Panc1 (cell line): ENCODE data around the gene SMTNL2. TPM values are rescaled to one million over a fixed set of nuclear protein-coding genes. Genes with fewer than 3 reads are reported as not detected.

ENCODE experiments used
- ATAC-seq: fragments of 200-7000 bp; cut with Tn5 transposase; 2 replicates; pipeline ENCODE4 v1.9.1; 2020; ENCODE audit warnings: mild to moderate bottlenecking, moderate library complexity
- BruUV-seq: library from RNA; stranded (reverse); fragments of 400-500 nt; replicated peaks from 2 replicates; lab custom pipeline; 2021; lab: Mats Ljungman, UMichigan
- CTCF ChIA-PET: fragments of 300-600 bp; sonication (Branson Sonifier 250); formaldehyde crosslinking; loops from one replicate; lab custom pipeline; 2022; ENCODE audit warnings: antibody characterized with exemption; lab: Charles Lee
- POLR2A ChIA-PET: fragments of 300-600 bp; sonication (Branson Sonifier 250); formaldehyde crosslinking; loops from one replicate; lab custom pipeline; 2022; ENCODE audit warnings: antibody characterized with exemption; lab: Charles Lee
- DNase-seq: peaks from one replicate; pipeline ENCODE4 v3.0.0-alpha.2; 2010; ENCODE audit warnings: low read depth, low spot score
- H3K27ac ChIP-seq: 2 replicates; pipeline ENCODE4 v1.5.1; 2011; ENCODE audit warnings: mild to moderate bottlenecking, low read length, inconsistent platforms
- H3K27me3 ChIP-seq: fragments of 200-500 bp; sonication (Bioruptor generic); 2 replicates; pipeline ENCODE4 v1.6.0; 2014; ENCODE audit warnings: low read length, inconsistent platforms; ENCODE audit not compliant: control insufficient read depth, insufficient read depth
- H3K36me3 ChIP-seq: fragments of 200-500 bp; sonication (Bioruptor generic); 2 replicates; pipeline ENCODE4 v1.5.1; 2014; ENCODE audit warnings: inconsistent platforms, mild to moderate bottlenecking, low read length, moderate library complexity; ENCODE audit not compliant: control insufficient read depth, insufficient read depth
- H3K4me1 ChIP-seq: 2 replicates; pipeline ENCODE4 v1.5.1; 2011; ENCODE audit warnings: inconsistent platforms, mild to moderate bottlenecking, low read length, moderate library complexity; ENCODE audit not compliant: control insufficient read depth, insufficient read depth
- H3K4me3 ChIP-seq, 2 experiments: 2 replicates each; pipeline ENCODE4 v1.5.1; 2011 to 2012; ENCODE audit warnings: low read depth in 2 of 2, low read length in 2 of 2, mild to moderate bottlenecking in 2 of 2, inconsistent platforms in 1 of 2, moderate library complexity in 1 of 2
- H3K9me3 ChIP-seq: fragments of 200-500 bp; sonication (Bioruptor generic); 2 replicates; pipeline ENCODE4 v1.5.1; 2014; ENCODE audit warnings: low read depth, mild to moderate bottlenecking, inconsistent platforms, low read length, moderate library complexity; ENCODE audit not compliant: control insufficient read depth, insufficient read depth
- POLR2AphosphoS5 ChIP-seq: IDR thresholded peaks from 2 replicates; pipeline ENCODE4 v1.6.1; 2012; ENCODE audit warnings: mild to moderate bottlenecking, low read depth, low read length, moderate library complexity
- SIN3A ChIP-seq: IDR thresholded peaks from 2 replicates; pipeline ENCODE4 v1.6.1; 2012; ENCODE audit warnings: low read depth, mild to moderate bottlenecking, low read length, moderate library complexity, borderline replicate concordance; ENCODE audit not compliant: insufficient read depth
- TCF7L2 ChIP-seq: IDR thresholded peaks from 2 replicates; pipeline ENCODE4 v1.6.1; 2011; ENCODE audit warnings: mild to moderate bottlenecking, low read depth, low read length, inconsistent platforms
- in situ Hi-C: cut with HindIII; loops from 2 replicates; pipeline ENCODE4 v1.10.0; 2016; ENCODE audit warnings: low sequenced_read_pairs, low pct_unique_long_range_greater_than_20kb
- intact Hi-C: fragments of 100-400 bp; cut with micrococcal nuclease; formaldehyde crosslinking; loops from one replicate; pipeline ENCODE4 v1.10.0; 2022; ENCODE audit not compliant: unreplicated experiment
- total RNA-seq: library from RNA; stranded (reverse); gene quantifications from one replicate; pipeline ENCODE4 v1.2.1, GENCODE V29; 2021; ENCODE audit not compliant: unreplicated experiment
- TF ChIP-seq, protein P1 (sequence below): fragments of 450-650 bp; IDR thresholded peaks from 2 replicates; pipeline ENCODE4 v1.5.1; 2017; ENCODE audit warnings: mild to moderate bottlenecking
- TF ChIP-seq, protein P2 (sequence below), 2 experiments: IDR thresholded peaks; 2 replicates each; pipeline ENCODE4 v1.6.1; 2011 to 2012; ENCODE audit warnings: low read depth in 2 of 2, control low read depth in 1 of 2, low read length in 1 of 2, mild to moderate bottlenecking in 1 of 2, moderate library complexity in 1 of 2; ENCODE audit not compliant: insufficient read depth in 1 of 2

The SMTNL2 gene
- total RNA-seq, 1 experiment from 2014 or later = not detected

DNA sequence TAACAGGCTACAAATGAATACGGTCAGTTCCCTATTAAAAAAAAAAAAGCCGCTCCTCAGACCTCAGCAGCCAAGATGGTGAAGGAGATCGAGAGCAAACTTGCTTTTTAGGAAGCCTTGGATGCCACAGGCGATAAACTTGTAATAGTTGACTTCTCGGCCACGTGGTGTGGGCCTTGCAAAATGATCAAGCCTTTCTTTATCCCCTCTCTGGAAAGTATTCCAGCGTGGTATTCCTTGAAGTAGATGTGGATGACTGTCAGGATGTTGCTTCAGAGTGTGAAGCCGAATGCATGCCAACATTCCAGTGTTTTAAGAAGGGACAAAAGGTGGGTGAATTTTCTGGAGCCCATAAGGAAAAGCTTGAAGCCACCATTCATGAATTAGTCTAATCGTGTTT, 12.2 kb upstream of the SMTNL2 start:
- ChIA-PET POLR2A (no interaction called here), CTCF (no interaction called here)
- H3K4me1 ChIP-seq = no peaks in the 10 kb centered on the region; the same call in 1 of the 2 replicates
- DNase-seq (no peak), ATAC-seq (no peak)
- H3K27me3 ChIP-seq = no peaks in the 10 kb centered on the region
- in situ Hi-C loops = no loop called here
- no peaks in the 10 kb centered on the region for H3K36me3 ChIP-seq
- no TSS peak for BruUV-seq
- H3K27ac ChIP-seq = no peak overlapping the region
- no peak overlapping the region for H3K4me3 ChIP-seq
- TF ChIP-seq POLR2AphosphoS5 (no peak), TCF7L2 (no peak), SIN3A (no peak)
- TF ChIP-seq, protein P1, sequence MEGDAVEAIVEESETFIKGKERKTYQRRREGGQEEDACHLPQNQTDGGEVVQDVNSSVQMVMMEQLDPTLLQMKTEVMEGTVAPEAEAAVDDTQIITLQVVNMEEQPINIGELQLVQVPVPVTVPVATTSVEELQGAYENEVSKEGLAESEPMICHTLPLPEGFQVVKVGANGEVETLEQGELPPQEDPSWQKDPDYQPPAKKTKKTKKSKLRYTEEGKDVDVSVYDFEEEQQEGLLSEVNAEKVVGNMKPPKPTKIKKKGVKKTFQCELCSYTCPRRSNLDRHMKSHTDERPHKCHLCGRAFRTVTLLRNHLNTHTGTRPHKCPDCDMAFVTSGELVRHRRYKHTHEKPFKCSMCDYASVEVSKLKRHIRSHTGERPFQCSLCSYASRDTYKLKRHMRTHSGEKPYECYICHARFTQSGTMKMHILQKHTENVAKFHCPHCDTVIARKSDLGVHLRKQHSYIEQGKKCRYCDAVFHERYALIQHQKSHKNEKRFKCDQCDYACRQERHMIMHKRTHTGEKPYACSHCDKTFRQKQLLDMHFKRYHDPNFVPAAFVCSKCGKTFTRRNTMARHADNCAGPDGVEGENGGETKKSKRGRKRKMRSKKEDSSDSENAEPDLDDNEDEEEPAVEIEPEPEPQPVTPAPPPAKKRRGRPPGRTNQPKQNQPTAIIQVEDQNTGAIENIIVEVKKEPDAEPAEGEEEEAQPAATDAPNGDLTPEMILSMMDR = no peak
- TF ChIP-seq, protein P2, sequence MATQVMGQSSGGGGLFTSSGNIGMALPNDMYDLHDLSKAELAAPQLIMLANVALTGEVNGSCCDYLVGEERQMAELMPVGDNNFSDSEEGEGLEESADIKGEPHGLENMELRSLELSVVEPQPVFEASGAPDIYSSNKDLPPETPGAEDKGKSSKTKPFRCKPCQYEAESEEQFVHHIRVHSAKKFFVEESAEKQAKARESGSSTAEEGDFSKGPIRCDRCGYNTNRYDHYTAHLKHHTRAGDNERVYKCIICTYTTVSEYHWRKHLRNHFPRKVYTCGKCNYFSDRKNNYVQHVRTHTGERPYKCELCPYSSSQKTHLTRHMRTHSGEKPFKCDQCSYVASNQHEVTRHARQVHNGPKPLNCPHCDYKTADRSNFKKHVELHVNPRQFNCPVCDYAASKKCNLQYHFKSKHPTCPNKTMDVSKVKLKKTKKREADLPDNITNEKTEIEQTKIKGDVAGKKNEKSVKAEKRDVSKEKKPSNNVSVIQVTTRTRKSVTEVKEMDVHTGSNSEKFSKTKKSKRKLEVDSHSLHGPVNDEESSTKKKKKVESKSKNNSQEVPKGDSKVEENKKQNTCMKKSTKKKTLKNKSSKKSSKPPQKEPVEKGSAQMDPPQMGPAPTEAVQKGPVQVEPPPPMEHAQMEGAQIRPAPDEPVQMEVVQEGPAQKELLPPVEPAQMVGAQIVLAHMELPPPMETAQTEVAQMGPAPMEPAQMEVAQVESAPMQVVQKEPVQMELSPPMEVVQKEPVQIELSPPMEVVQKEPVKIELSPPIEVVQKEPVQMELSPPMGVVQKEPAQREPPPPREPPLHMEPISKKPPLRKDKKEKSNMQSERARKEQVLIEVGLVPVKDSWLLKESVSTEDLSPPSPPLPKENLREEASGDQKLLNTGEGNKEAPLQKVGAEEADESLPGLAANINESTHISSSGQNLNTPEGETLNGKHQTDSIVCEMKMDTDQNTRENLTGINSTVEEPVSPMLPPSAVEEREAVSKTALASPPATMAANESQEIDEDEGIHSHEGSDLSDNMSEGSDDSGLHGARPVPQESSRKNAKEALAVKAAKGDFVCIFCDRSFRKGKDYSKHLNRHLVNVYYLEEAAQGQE (IDR thresholded peaks at IDR 0.05; ENCODE audit: insufficient read depth in 1 of 2, low read depth in 2 of 2, low read length in 1 of 2) = no peak
- H3K9me3 ChIP-seq = no peaks in the 10 kb centered on the region
- intact Hi-C loops = no loop called here

DNA sequence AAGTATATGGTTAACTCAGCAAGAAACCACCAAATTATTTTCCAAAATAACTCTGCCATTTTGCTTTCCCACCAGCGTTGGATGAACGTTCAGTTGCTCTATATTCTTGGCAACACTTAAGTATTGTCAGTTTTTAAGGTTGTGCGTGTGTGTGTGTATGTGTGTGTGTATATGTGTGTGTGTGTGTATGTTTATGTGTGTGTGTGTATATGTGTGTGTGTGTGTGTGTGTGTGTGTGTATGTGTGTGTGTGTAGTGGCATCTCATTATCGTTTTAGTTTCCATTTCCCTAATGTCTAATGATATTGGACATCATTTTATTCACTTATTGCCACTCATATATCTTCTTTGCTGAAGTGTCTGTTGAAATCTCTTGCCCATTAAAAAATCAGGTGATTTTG, 11.2 kb upstream of the SMTNL2 start:
- Histone ChIP-seq H3K4me3 (no peak overlapping the region), H3K27ac (no peak overlapping the region), H3K36me3 (no peaks in the 10 kb centered on the region), H3K4me1 (no peaks in the 10 kb centered on the region; the same call in 1 of the 2 replicates), H3K9me3 (no peaks in the 10 kb centered on the region), H3K27me3 (no peaks in the 10 kb centered on the region)
- no peak for ATAC-seq
- ChIA-PET CTCF (no interaction called here), POLR2A (no interaction called here)
- no peak for DNase-seq
- in situ Hi-C loops = no loop called here
- BruUV-seq = no TSS peak
- intact Hi-C loops = no loop called here
- TF ChIP-seq TCF7L2 = no peak
- TF ChIP-seq SIN3A = no peak
- TF ChIP-seq, protein P2 (IDR thresholded peaks at IDR 0.05; ENCODE audit: insufficient read depth in 1 of 2, low read depth in 2 of 2, low read length in 1 of 2) = no peak
- TF ChIP-seq POLR2AphosphoS5 = no peak
- TF ChIP-seq, protein P1 = no peak
